H1 (cell line): ENCODE data around the gene ADPGK. TPM values are rescaled to one million over a fixed set of nuclear protein-coding genes. Genes with fewer than 3 reads are reported as not detected.
A peak's percentile ranks its signal among the peaks of the same experiment; 100 is the strongest.

Source experiments
- CTCF ChIA-PET: fragments of 300-600 bp; sonication (Branson Sonifier 250); formaldehyde crosslinking; loops from one replicate; lab custom pipeline; 2021; ENCODE audit not compliant: partially characterized antibody; lab: Charles Lee
- POLR2A ChIA-PET: fragments of 300-600 bp; sonication (Branson Sonifier 250); formaldehyde crosslinking; loops from one replicate; lab custom pipeline; 2021; ENCODE audit warnings: inconsistent platforms; ENCODE audit not compliant: partially characterized antibody; lab: Charles Lee
- DNase-seq, 2 experiments: peaks; one replicate each; pipeline versions ENCODE4 v3.0.0 to v3.0.0-alpha.2; 2010 to 2022; ENCODE audit warnings: low spot score in 2 of 2, low read depth in 1 of 2, mixed read lengths in 1 of 2
- FAIRE-seq: peaks from 2 replicates; lab custom pipeline; 2011; peaks lifted over from hg19 to GRCh38; lab: Jason Lieb, UNC
- H2AFZ ChIP-seq: 2 replicates; pipeline ENCODE4 v1.8.1; 2012; ENCODE audit warnings: low read length, inconsistent platforms
- H2AK5ac ChIP-seq: 2 replicates; pipeline ENCODE4 v1.6.1; 2013; ENCODE audit warnings: low read depth, low read length
- H2BK120ac ChIP-seq: replicated peaks from 2 replicates; pipeline ENCODE3; 2013; ENCODE audit warnings: low read depth, low read length, inconsistent platforms
- H2BK12ac ChIP-seq: 2 replicates; pipeline ENCODE4 v1.6.1; 2013; ENCODE audit warnings: low read depth, low read length
- H2BK15ac ChIP-seq: 2 replicates; pipeline ENCODE4 v1.6.1; 2013; ENCODE audit warnings: low read length
- H2BK20ac ChIP-seq: 2 replicates; pipeline ENCODE4 v1.6.1; 2013; ENCODE audit warnings: low read length
- H2BK5ac ChIP-seq: 2 replicates; pipeline ENCODE4 v1.6.1; 2013; ENCODE audit warnings: low read depth, low read length
- H3K14ac ChIP-seq: 2 replicates; pipeline ENCODE4 v1.6.1; 2013; ENCODE audit warnings: inconsistent platforms; ENCODE audit not compliant: insufficient read length
- H3K18ac ChIP-seq: 2 replicates; pipeline ENCODE4 v1.6.1; 2013; ENCODE audit warnings: low read length; ENCODE audit errors: extremely low read depth
- H3K23ac ChIP-seq: 2 replicates; pipeline ENCODE4 v1.6.1; 2013; ENCODE audit warnings: inconsistent platforms; ENCODE audit not compliant: insufficient read length
- H3K23me2 ChIP-seq: 2 replicates; pipeline ENCODE4 v1.6.1; 2013; ENCODE audit warnings: low read depth, low read length
- H3K27ac ChIP-seq: 2 replicates; pipeline ENCODE4 v1.6.1; 2011; ENCODE audit warnings: low read depth, low read length, inconsistent platforms
- H3K27me3 ChIP-seq, 4 experiments: replicated peaks in 1 of 4; 1 replicate in 1 of 4; 2 replicates in 3 of 4; pipeline versions ENCODE4 v1.6.1 to v1.8.1; 2011 to 2013; ENCODE audit warnings: low read length in 3 of 4, mild to moderate bottlenecking in 3 of 4, inconsistent platforms in 2 of 4, mixed read lengths in 2 of 4, moderate library complexity in 1 of 4; ENCODE audit not compliant: control insufficient read depth in 3 of 4, insufficient read depth in 3 of 4; ENCODE audit errors: extremely low read depth in 1 of 4
- H3K36me3 ChIP-seq, 4 experiments: 2 replicates each; pipeline versions ENCODE4 v1.6.1 to v1.8.1; 2011 to 2013; ENCODE audit warnings: mild to moderate bottlenecking in 4 of 4, low read length in 3 of 4, moderate library complexity in 2 of 4, control low read depth in 1 of 4, inconsistent platforms in 1 of 4; ENCODE audit not compliant: insufficient read depth in 4 of 4, control insufficient read depth in 2 of 4
- H3K4ac ChIP-seq: replicated peaks from 2 replicates; pipeline ENCODE3; 2013; ENCODE audit warnings: low read length, low read depth, mixed read lengths, inconsistent platforms; ENCODE audit not compliant: insufficient read length
- H3K4me1 ChIP-seq, 4 experiments: replicated peaks in 1 of 4; 1 replicate in 1 of 4; 2 replicates in 3 of 4; pipeline versions ENCODE4 v1.6.1 to v1.8.1; 2011 to 2013; ENCODE audit warnings: low read length in 3 of 4, inconsistent platforms in 2 of 4, mixed read lengths in 1 of 4; ENCODE audit not compliant: insufficient read depth in 4 of 4, control insufficient read depth in 3 of 4
- H3K4me2 ChIP-seq, 2 experiments: 2 replicates each; pipeline versions ENCODE4 v1.6.1 to v1.8.1; 2011 to 2013; ENCODE audit warnings: low read depth in 2 of 2, low read length in 2 of 2, control low read depth in 1 of 2, inconsistent platforms in 1 of 2, mild to moderate bottlenecking in 1 of 2; ENCODE audit not compliant: insufficient read depth in 1 of 2
- H3K4me3 ChIP-seq, 4 experiments: fragments of 200-600, 300-600 bp in 1 of 4; sonication (generic), shearing (Covaris generic), sonication (Bioruptor Twin) in 1 of 4; 2 replicates each; pipeline versions ENCODE4 v1.5.1 to v1.8.1; 2011 to 2016; ENCODE audit warnings: low read length in 4 of 4, low read depth in 3 of 4, control low read depth in 2 of 4, inconsistent platforms in 2 of 4, mild to moderate bottlenecking in 2 of 4, mixed read lengths in 1 of 4, moderate library complexity in 1 of 4; ENCODE audit not compliant: insufficient read depth in 2 of 4; ENCODE audit errors: extremely low read depth in 1 of 4
- H3K56ac ChIP-seq: replicated peaks from 2 replicates; pipeline ENCODE3; 2013; ENCODE audit warnings: low read depth, mild to moderate bottlenecking, mixed read lengths, low read length, inconsistent platforms; ENCODE audit not compliant: insufficient read length
- H3K79me1 ChIP-seq: 2 replicates; pipeline ENCODE4 v1.6.1; 2013; ENCODE audit warnings: low read depth, low read length, control low read depth
- H3K79me2 ChIP-seq, 2 experiments: 2 replicates each; pipeline versions ENCODE4 v1.6.1 to v1.8.1; 2012 to 2013; ENCODE audit warnings: low read length in 2 of 2, mild to moderate bottlenecking in 2 of 2, inconsistent platforms in 1 of 2; ENCODE audit not compliant: insufficient read depth in 2 of 2, control insufficient read depth in 1 of 2
- H3K9ac ChIP-seq, 4 experiments: replicated peaks in 1 of 4; 1 replicate in 1 of 4; 2 replicates in 3 of 4; pipeline versions ENCODE4 v1.6.1 to v1.8.1; 2011 to 2013; ENCODE audit warnings: low read depth in 3 of 4, low read length in 3 of 4, control low read depth in 2 of 4, mild to moderate bottlenecking in 2 of 4, moderate library complexity in 2 of 4, inconsistent platforms in 1 of 4; ENCODE audit errors: extremely low read depth in 1 of 4
- H3K9me3 ChIP-seq, 2 experiments: 2 replicates each; pipeline versions ENCODE4 v1.6.1 to v1.8.1; 2012 to 2013; ENCODE audit warnings: mild to moderate bottlenecking in 2 of 2, moderate library complexity in 2 of 2, control low read depth in 1 of 2, inconsistent platforms in 1 of 2, low read depth in 1 of 2, low read length in 1 of 2, mixed read lengths in 1 of 2; ENCODE audit not compliant: insufficient read depth in 2 of 2
- H4K20me1 ChIP-seq, 2 experiments: replicated peaks in 1 of 2; 2 replicates each; pipeline versions ENCODE3 to v1.8.1; 2011 to 2013; ENCODE audit warnings: inconsistent platforms in 2 of 2, low read length in 2 of 2, mild to moderate bottlenecking in 1 of 2; ENCODE audit not compliant: insufficient read depth in 2 of 2, control insufficient read depth in 1 of 2
- H4K5ac ChIP-seq: 2 replicates; pipeline ENCODE4 v1.6.1; 2013; ENCODE audit warnings: low read length, low read depth, mixed read lengths, inconsistent platforms; ENCODE audit not compliant: insufficient read length
- H4K8ac ChIP-seq: 2 replicates; pipeline ENCODE4 v1.8.0; 2013; ENCODE audit warnings: mild to moderate bottlenecking, moderate library complexity, low read length, inconsistent platforms; ENCODE audit not compliant: insufficient read depth; ENCODE audit errors: extremely low read depth
- H4K91ac ChIP-seq: replicated peaks from 2 replicates; pipeline ENCODE3; 2013; ENCODE audit warnings: low read length, mixed read lengths, inconsistent platforms; ENCODE audit not compliant: insufficient read length
- HDAC2 ChIP-seq, 2 experiments: fragments of 300-600 bp in 1 of 2; sonication (generic) in 1 of 2; IDR thresholded peaks; 2 replicates each; pipeline ENCODE4 v1.6.1; 2011 to 2012; ENCODE audit warnings: low read depth in 2 of 2, low read length in 2 of 2, mild to moderate bottlenecking in 2 of 2, moderate library complexity in 2 of 2, borderline replicate concordance in 1 of 2, inconsistent platforms in 1 of 2
- PHF8 ChIP-seq: fragments of 200-600 bp; sonication (generic); conservative IDR thresholded peaks from 2 replicates; pipeline ENCODE4 v1.7.1; 2012; ENCODE audit warnings: low read depth, mild to moderate bottlenecking, inconsistent platforms, low read length, moderate library complexity
- SRF ChIP-seq: IDR thresholded peaks from 2 replicates; pipeline ENCODE4 v1.6.1; 2011; ENCODE audit warnings: mild to moderate bottlenecking, low read depth, low read length, moderate library complexity
- SUZ12 ChIP-seq: fragments of 200-600 bp; sonication (generic); IDR thresholded peaks from 2 replicates; pipeline ENCODE4 v1.6.1; 2012; ENCODE audit warnings: mild to moderate bottlenecking, inconsistent platforms, low read length, moderate library complexity, mixed read lengths
- WGBS, 2 experiments: shearing (Covaris generic) in 1 of 2; methylation state at CpG; one replicate each; pipeline versions ENCODE4 v1.1.6 to v1.1.7; 2013 to 2015; ENCODE audit warnings: low lambda C conversion rate in 2 of 2, mixed read lengths in 2 of 2, inconsistent platforms in 1 of 2, low coverage in 1 of 2, missing lambda C conversion rate in 1 of 2; ENCODE audit not compliant: insufficient replicate concordance in 2 of 2, insufficient coverage in 1 of 2, insufficient read length in 1 of 2; ENCODE audit errors: extremely low coverage in 1 of 2, missing lambda C conversion rate in 1 of 2; 5-methylcytosine and 5-hydroxymethylcytosine counted together
- polyA plus RNA-seq, 7 experiments: library from polyadenylated mRNA; depleted of rRNA in 3 of 7; stranded (reverse) in 5 of 7; unstranded in 2 of 7; fragments of >200 nt in 5 of 7; fragments of 200-250 nt in 2 of 7; gene quantifications; 1 replicate in 5 of 7; 2 replicates in 1 of 7; 4 replicates in 1 of 7; pipeline versions ENCODE4 v1.2.1 to v1.2.3, GENCODE V29; 2011 to 2013; ENCODE audit warnings: missing spikeins in 2 of 7, mixed read lengths in 2 of 7
- total RNA-seq: library from RNA; stranded (reverse); fragmentation: NEBNext Ultra II Directional; extraction: Animal tissue kit (Norgen Biotek cat#: 25700); gene quantifications from 2 replicates; pipeline ENCODE4 v1.2.1, GENCODE V29; 2021

Gene ADPGK
- total and polyA plus RNA-seq, 2 of the 8 experiments (the other 6 are each of a cell fraction or from before 2014, with no cell fraction given): 32.2 to 38.2 TPM

- Histone ChIP-seq H2BK5ac (peak overlapping the region; percentile 54), H3K4me2 (peak overlapping the region; percentile 88 to 96), H3K4me3 (peak overlapping the region; percentile 79 to 98 (median 89)), H3K79me2 (peaks cover 0 to 45% of the 10 kb centered on the region in 2 experiments; a peak in 3 of 4 replicates), H3K27ac (peak overlapping the region; percentile 87; the same call in 1 of the 2 replicates), H2BK20ac (no peak overlapping the region), H4K91ac (peak overlapping the region; percentile 12), H3K23ac (no peak overlapping the region), H2BK15ac (0 out of 2 replicates have a peak overlapping the region, but pooled peaks have one; percentile 61), H2BK120ac (no peak overlapping the region), H4K8ac (peak overlapping the region; percentile 92; the same call in 1 of the 2 replicates), H3K9ac (peak overlapping the region; percentile 92 to 98 (median 94)), H3K9me3 (no peaks in the 10 kb centered on the region), H4K5ac (peak overlapping the region; percentile 39), H2AFZ (peak overlapping the region; percentile 64), H3K23me2 (peaks cover 6% of the 10 kb centered on the region), H3K27me3 (no peaks in the 10 kb centered on the region), H2BK12ac (no peak overlapping the region), H3K56ac (no peak overlapping the region), H3K4ac (no peak overlapping the region), H3K36me3 (no peaks in the 10 kb centered on the region), H4K20me1 (peaks cover 0 to 1% of the 10 kb centered on the region in 2 experiments), H3K18ac (0 out of 2 replicates have a peak overlapping the region, but pooled peaks have one; percentile 13), H3K14ac (no peak overlapping the region), H2AK5ac (0 out of 2 replicates have a peak overlapping the region, but pooled peaks have one; percentile 10), H3K79me1 (no peaks in the 10 kb centered on the region; the same call in 1 of the 2 replicates), H3K4me1 (peaks cover 0 to 8% (median 2%) of the 10 kb centered on the region in 4 experiments; a peak in 3 of 7 replicates)
- 4% methylated on average over 46 of the region's 52 CpGs; no CpG with 5 or more reads in 1 of the 2 experiments for WGBS, 2 experiments
- FAIRE-seq (no peak), DNase-seq (no peak)
- CTCF ChIA-PET: interaction anchor here (1.0 to 2.2 kb wide), 4 partner anchors 12 to 331 kb away, joined by 3 to 7 read pairs (median 4); no protein-coding TSS in a partner anchor
- TF ChIP-seq PHF8: peak; percentile 97; the same call in 1 of the 2 replicates
- TF ChIP-seq HDAC2 (IDR thresholded peaks at IDR 0.05; ENCODE audit: borderline replicate concordance in 1 of 2, low read depth in 2 of 2, low read length in 2 of 2): peak in 1 of 2 experiments; percentile 80; a peak in 1 of 4 replicates
- TF ChIP-seq SUZ12: no peak
- TF ChIP-seq SRF: no peak
- POLR2A ChIA-PET: interaction anchor here (1.3 kb wide), 1 partner anchor 11 kb away, joined by 3 read pairs; no protein-coding TSS in a partner anchor
Observed at GRCh38 chr15:72783004-72783639, 436 bp downstream of the ADPGK start.
